HG03521 (cell line): ENCODE measurements around the gene DIDO1.
A peak's percentile ranks its signal among the peaks of the same experiment; 100 is the strongest.

Experiments
- ATAC-seq: cut with Tn5 transposase; IDR thresholded peaks from one replicate; pipeline ENCODE4 v1.9.1; 2021; ENCODE audit warnings: mild to moderate bottlenecking, moderate library complexity; ENCODE audit not compliant: unreplicated experiment

Gene DIDO1

GRCh38 chr20:62926229-62927127 is at the start of gene DIDO1:
Gene DIDO1 (minus strand): TSS chr20:62926505.
- ATAC-seq, result peak; percentile 75

DNA sequence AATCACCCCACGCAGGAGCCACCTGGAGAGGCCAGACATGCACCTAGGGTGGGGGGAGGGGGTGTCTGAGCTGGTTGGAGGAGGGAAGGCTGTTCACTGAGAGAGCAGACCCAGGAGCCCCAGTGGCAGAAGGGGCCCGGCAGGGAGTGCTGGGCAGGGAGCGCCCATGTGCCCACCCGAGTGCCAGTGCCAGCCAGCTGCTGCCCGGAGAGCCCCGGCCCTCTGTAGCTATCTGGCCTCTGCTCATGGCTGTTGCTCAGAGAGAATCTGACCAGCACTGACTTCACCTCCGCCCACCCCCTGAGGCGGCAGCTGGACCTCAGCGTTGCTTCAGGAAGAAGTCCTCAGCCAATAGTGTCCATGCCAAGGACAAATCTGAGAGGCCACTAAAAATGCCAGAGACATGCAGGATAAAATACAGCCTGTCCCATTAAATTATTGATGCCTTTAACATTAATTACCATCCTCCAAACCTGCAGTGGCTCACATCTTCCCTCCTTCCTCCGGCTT is 49.0 kb upstream of the DIDO1 start:
- ATAC-seq, result no peak

GRCh38 chr20:62972845-62973745 is 46.8 kb upstream of the DIDO1 start:
- no peak for ATAC-seq

- ATAC-seq, result no peak
These were observed 45.9 kb upstream of the DIDO1 start for GRCh38 chr20:62971950-62972844.

DNA sequence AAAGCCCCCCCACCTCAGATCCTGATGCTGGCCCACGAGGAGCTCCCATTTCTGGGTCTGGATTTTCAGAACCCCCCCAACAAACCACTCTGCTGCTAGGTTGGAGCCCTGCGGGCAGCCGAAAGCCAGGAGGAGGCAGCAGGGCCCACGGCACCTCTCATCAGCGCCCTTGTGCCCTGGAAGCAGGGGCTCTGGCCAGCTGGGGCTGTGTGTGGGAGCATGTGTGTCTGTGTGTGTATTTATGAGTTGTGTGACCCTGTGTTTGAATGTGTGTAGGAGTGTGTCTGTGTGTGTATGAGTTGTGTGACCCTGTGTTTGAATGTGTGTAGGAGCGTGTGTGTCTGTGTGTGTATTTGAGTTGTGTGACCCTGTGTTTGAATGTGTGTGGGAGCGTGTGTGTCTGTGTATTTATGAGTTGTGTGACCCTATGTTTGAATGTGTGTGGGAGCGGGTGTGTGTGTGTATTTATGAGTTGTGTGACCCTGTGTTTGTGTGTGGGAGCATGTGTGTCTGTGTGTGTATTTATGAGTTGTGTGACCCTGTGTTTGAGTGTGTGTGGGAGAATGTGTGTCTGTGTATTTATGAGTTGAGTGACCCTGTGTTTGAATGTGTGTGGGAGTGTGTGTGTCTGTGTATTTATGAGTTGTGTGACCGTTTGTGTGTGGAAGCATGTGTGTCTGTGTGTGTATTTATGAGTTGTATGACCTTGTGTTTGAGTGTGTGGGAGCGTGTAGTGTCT is 45.1 kb upstream of the DIDO1 start:
- ATAC-seq, result no peak

GRCh38 chr20:62970307-62971210 is 44.3 kb upstream of the DIDO1 start:
- ATAC-seq, result no peak

- no peak for ATAC-seq
These were observed 43.6 kb upstream of the DIDO1 start for GRCh38 chr20:62969939-62970306.

- no peak for ATAC-seq
These were observed 43.0 kb upstream of the DIDO1 start for GRCh38 chr20:62969179-62969760.

DNA sequence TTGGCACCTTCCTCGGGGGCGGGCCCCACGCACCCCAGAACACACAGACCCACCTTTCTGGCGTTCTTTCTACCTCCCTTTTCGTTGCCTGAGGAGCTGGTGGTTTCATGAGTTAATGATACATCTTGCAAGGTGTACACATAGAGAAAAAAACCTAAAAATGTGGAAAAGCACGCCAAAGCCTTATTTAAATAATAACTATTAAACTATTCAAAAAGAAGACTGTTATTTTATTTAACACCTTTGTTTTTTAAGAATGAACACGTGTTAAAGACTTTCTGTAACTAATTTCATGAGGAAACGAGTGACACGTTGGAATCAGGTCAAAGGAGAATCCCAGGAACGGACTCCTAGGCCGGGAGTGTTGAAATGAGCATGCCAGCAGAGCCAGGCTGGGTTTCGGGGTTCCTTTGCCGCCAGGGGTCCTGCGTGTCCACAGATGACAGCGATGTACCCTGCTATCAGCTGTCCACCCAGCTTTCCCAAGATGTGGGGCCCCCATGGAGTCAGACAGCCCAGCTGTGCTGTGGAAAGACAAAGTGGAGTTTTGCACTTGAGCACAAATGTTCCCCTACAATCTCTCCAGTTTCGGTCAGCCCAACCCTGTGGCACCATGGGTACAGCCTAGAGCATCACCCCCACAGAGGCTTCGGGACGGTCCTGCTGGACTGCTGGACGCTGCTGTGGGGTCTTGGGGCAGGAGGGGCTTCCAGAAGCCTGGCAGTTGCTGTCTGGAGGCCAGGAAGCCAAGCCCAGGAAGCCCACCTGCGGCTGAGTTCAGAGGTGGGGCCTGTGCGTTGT is 42.3 kb upstream of the DIDO1 start:
- ATAC-seq, result no peak

GRCh38 chr20:62967628-62968351 is 41.5 kb upstream of the DIDO1 start:
- no peak for ATAC-seq

DNA sequence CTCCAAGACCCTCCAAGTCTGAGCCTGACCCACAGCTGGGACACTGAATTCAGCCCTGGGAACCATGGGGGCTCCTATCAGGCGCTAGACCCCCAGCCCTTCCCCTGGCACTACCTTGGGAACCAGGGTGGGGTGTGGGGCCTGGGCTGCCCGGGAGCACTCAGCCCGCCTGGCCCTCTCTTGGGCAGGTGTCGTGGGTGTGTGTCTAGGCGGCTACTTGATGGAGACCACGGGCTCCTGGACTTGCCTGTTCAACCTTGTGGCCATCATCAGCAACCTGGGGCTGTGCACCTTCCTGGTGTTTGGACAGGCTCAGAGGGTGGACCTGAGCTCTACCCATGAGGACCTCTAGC is 40.8 kb upstream of the DIDO1 start:
- ATAC-seq, result no peak

DNA sequence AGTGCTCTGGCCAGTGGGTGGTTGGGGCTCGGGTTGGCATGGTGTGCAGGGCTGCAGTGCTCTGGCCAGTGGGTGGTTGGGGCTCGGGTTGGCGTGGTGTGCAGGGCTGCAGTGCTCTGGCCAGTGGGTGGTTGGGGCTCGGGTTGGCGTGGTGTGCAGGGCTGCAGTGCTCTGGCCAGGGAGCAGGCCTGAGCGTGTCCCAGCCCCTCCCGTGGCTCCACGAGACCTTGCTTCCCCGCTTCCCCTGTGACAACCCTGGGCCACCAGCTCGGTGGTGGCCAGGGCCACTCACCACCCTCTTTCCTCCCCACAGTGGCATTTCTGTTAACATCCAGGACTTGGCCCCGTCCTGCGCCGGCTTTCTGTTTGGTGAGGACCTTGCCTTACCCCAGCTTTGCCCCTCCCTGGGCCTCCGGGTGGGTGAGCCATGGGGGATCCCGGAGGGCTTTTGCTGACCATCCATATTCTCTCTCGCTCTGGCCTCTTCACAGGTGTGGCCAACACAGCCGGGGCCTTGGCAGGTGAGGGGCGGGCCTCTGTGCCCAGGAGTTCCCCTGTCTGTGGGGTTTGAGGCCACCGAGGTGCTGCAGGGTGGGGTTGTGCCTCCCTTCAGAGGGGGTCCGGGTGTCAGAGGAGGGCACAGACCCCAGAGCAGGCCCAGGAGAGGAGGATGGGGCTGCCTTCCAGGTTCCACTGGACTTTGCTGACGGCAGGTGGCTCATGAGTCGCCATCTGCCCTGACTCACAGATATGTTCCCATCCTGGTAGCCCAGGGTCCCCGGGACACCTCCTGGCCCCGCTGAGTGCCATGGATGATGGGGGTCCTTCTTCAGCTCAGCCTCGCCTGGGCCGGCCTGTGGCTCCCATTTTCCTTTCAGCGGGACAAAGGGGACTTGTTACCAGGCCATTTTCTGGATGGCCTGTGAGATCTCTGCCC is 40.2 kb upstream of the DIDO1 start:
- ATAC-seq, result no peak

- no peak for ATAC-seq
These were observed 39.1 kb upstream of the DIDO1 start for GRCh38 chr20:62965363-62965771.

DNA sequence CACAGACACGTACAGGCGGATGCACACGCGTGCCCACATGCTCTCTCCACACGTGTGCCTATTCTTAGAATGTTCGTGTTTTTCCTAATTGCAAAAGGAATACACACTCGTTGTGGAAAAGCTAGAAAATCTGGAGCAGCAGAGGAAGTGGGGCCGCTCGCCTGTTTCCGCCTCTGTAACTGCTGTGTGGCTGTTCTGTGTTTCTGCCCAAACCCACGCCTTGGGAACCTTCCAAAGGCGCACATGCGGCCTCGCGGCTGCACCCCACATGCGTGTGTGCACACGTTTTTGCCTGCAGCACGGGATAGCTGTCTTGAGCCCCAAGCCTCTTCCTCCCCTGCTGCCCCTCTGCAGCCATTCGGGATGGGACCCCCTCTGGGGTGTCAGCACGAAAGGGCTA is 38.4 kb upstream of the DIDO1 start:
- ATAC-seq, result no peak

DNA sequence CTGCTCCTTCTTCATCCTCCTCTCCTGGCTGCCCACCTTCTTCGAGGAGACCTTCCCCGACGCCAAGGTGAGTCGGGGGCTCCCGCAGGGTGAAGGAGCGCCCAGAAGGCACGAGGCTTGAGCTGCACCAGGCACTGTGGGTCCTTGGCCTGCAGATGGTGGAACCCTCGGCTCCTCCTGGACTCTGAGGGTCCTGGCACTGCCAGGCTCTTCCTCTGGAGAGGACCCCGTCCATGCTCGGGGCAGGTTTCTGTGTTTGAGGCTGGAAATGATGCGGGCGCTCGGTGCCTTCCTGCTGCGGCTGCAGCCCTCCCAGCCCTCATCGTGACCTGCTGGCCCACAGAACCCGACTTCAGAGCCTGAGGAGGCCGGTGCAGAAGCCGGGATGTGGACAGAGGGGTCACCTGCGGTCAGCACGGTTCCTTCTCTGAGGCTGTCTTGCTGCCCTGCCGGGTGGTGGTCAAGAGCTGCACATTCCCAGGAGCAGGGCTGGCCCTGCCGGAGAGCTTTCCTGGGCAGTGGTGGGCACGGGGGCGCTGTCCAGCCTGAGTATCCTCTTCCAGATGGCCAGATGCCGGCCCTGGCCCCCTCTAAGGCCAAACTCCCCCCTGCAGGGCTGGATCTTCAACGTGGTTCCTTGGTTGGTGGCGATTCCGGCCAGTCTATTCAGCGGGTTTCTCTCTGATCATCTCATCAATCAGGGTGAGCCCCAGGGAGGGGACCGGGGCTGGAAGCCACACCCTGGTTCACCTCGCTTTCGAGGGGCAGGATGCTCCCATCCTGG is 37.5 kb upstream of the DIDO1 start:
- no peak for ATAC-seq
